Measurements from ENCODE around the gene PRUNE2.

- no peak for TF ChIP-seq CTCF (IDR thresholded peaks at IDR 0.05)
- no peak for TF ChIP-seq POLR2A (IDR thresholded peaks at IDR 0.05)
Observed at GRCh38 chr9:76732341-76732958, 173.5 kb downstream of the PRUNE2 start.
